Fibroblast of gingiva (primary cell): ENCODE results near the gene TRMU.

Experiments
- DNase-seq: peaks from one replicate; pipeline ENCODE4 v3.0.0-alpha.2; 2011; ENCODE audit warnings: low read depth

TRMU gene

DNA sequence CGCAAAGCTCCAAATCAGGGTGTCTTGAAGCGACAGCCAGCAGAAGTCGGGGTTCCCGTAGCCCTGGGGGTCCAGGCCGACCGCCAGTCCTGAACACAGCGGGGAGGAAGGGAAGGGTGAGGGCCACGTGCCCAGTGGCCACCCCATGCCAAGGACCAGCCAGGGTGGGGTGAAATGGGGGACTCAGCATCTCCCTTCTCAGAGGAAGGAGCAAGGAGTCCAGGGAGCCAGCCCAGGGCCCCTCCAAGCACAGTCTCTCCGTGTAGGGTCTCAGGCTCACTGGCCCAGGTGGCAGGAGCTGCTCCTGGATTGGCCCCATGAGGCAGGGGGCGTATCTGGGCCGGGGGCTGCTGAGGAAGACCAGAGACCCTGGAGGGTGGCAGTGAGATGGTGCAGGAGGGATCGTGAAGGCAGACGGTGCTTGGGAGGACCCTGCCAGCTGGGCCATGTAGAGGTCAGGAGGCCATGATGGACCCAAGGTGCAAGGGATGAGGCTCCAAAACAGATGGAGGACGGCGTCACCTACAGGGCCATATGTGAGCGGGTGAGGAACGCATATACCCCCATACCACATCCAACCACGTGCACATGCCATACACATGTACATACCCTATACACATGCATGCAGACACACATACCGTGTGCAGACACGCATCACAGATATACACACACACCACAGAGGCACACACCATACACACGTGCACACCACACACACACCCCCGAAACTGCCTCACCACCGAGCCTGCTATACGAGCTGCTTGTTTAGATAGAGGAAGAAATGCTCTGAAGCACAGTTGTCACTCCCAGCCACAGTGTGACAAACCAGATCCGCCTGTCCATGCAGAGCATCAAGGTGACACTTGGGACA, 34.4 kb downstream of the TRMU start:
- no peak for DNase-seq

DNA sequence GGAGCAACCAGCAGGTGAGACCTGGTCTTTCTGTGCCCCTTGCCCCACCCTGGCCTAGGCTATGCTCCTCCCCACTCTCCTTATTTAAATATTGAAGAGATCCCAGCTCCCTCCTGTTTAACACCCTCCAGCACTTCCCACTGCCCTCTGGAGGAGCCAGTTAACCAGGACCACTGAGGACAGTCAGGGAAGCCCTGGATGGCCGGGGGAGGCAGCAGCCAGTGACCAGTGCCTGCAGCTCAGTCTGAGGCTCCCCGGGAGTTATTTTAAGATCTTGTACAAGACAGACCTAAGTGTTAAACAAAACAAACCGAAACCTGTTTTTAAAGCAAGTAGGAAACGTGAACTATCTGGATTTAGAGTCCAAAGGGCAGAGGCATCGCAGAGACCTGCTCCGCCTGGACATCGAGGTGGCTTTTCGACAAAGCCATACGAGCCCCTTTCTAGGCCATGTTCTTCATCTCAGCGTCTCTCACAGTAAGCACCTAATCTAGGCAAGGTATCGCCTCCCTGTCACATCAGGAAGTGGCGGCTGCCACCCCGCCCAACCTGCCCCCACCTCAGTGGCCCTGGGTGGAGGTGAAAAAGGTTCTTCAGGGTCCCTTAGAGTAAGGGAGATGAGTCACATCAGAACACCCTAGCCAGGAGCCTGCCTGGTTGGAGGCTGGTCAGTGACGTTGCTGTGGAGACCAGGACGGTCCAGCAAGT, 35.2 kb downstream of the TRMU start:
- no peak for DNase-seq

DNA sequence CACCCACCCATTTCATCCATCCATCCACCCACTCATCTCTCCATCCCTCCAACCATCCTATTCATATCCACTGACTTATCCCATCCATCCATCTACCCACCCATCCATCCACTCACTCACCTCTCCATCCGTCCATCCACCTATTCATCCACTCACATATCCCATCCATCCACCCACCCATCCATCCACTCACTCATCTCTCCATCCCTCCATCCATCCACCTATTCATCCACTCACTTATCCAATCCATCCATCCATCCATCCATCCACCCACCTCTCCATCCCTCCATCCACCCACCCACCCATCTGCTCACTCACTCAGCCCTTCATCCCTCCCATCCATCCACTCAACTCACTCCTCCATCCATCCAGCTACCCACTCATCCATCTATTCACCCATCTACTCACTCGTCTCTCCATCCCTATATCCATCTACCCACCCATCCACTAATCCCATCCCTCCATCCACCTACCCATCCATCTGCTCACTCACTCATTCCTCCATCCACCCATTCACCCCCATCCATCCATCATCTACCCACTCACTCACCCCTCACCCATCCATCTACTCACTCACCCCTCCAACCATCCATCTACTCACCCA, 36.2 kb downstream of the TRMU start:
- no peak for DNase-seq

DNA sequence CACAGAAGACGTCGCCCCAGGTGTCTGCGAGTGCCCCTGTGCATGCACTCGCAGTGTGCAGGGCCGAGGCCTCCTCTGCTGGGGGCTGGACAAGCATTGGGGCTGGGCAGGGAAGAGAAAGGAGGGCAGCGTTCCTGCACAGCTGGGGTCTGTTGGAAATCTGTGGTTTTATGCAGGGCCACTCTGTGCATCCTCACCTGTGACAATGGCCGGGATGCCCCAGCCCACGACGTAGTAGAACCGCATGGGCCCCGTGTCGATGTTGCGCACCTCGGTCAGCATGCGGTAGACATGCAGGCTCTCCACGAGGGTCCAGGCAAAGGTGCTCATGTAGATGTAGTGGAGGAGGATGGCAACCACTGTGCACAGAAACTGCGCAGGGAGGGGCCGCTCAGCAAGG, 37.2 kb downstream of the TRMU start:
- DNase-seq = no peak

DNA sequence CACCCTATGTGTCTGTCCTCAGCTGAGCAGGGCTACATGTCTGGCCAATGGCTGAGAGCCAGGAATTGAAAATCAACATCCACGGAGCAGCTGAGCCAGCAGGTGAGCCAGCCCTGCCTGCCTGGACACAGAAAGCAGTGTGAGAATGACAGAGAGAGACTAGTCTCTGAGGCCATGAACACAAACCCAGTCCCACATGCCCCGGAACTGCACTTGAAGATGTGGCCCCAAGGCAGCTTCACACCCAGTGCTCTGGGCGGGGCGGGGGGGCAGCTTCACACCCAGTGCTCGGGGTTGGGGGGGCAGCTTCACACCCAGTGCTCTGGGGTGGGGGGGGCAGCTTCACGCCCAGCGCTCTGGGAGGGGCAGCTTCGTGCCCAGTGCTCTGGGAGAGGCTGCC, 37.6 kb downstream of the TRMU start:
- no peak for DNase-seq

DNA sequence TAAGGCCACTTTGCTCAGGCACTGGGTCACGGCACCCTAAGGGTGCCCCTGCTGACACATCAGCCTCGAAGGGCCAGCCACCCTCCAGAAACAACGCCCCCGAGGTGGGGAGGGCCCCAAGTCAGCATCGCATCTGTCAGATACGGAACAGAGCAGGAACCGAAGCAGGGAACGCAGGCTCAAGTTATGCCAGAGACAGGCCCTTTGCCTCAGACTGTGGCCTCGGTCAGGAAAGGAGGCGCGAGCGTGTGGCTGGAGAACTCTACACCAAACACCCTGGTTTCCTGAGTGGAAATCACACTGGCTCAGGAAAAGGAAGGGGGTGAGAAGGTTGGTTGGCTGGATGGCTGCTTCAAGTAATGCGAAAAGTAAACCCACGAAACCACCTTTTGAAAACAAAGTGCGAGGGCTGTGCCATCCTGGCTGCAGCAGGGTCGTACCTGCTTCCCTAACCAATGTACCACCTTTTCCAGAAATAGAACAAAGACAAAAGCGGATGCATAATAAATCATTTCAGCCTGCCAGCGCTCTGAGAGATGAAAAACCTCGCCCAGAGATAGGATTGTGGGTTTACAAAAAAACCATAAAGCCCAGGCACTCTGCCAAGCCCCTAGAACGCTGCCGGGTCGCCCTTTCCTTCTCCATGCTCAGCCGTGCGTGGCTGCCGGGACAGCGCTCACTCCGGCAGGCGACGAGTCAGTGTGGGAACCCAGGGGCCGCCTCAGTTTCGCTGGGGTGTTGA, 38.6 kb downstream of the TRMU start:
- no peak for DNase-seq

DNA sequence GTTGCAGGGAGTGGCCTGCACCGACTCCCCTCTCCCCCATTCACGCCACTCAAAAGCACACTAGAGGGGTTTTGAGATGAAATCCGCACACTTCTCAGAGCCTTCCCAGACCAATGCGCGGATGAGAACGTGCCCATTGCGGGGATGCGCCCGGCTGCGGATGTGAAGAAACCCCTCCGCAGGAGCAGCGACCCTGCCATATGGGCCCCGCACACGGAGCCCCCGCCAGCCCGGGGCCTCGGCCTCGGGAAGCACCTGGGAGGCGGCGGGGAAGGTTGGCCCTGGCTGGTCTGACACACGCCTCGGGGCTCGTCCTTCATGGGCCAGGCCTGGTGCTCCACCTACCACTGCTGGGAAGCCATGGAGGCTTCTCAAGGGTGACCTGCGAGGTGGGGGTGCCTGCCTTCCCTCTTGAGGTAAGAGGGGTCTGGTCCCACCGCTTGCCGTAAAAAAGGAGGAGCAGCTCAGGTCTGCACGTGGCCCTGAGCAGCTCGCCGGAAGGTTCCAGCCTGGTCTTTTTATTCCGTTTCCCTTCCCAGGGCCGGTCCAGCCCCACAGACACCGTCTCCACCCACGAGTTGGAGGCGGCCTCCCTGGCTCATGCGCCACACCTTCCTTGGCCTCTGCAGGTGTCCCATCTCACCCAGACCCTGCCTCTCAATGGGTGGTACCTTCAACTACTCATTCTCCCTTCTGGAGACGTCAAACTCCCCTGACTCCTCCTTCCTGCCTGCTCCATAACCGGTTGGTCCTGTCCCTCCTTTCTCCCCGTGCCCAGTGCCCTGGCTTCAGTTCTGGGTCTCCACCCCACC, 39.4 kb downstream of the TRMU start:
- DNase-seq = no peak

DNA sequence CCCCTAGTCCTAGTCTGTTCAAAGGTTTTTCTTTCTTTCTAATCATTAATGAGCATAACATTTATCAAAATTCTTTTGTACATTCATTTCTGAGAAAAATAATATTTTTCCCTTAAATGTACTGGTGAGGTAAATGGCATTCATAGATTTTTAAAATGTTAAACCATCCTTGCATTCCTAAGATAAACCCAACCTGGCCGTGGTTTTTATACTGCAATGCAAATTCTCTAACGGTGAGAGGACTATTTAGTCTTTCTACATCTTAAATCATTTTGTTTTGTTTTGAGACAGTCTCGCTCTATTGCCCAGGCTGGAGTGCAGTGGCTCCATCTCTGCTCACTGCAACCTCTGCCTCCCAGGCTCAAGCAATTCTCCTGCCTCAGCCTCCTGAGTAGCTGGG, 40.6 kb downstream of the TRMU start:
- DNase-seq = no peak

DNA sequence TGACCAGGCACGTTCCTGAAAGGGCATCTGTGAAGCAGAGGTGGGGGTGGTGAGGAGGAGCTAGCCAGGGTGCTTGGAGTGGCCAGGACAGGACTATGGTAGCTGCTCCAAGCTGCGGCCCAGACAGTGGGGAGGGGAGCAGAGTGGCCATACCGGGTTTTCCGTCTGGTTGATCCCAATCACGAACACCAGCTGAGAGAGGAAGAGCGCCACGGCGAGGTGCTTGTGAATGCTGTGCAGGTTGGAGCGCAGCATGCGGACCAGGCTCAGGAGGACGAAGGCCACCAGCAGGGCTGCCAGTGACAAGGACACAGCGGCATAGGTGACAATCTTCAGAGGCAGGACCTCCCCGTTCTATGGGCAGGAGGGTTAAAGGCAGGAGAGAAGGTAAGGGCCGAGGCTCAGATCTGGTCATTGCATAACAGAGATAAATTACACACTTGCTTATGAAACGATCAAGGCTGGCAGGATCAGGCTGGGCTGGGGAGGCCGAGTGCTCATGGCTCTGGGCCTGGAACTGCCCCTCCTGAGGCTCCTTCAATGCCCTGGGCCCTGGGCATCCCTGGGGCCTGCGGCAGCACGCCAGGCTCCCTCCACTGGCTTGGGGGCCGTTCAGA, 41.5 kb downstream of the TRMU start:
- no peak for DNase-seq

DNA sequence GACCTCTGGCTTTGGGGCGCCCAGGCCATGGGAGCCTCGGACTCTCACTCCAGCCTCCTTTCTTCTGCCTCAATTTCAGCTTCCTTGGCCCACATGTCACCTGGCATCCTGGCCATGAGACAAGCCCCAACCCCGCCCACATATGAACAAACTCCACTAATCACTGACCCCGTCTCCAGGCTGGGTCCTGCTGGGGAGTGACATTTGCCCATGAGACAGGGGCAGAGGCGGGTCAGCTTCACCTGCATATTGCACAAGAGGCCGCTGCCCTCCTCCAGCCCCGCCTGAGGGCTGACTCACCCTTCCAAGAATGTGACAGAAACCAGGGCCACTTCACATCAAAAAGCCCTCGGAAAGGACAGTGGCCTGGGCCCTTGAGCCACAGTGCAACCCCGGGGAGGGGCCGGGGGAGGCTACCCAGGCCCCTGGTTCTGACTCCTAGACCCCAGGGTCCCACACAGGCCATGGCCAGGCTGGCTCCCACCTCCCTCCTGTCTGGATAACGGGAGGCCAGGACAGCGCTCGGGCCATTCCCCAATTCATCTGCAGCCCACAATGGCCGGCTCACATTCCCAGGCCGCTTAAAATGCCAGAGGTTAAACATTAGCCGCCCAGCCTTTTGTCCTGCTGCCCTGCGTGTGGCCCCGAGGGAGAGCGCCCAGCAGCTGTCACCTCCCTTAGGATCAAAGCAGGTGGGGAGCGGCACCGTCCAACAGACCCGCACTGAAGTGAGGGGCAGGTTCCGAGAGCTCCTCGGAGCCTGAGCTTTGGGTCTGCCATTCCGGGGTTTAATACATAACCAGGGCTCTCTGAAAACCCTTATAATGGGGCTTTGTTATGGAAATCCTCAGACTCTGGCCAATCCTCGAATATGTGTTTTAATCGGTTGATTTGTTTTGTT, 42.3 kb downstream of the TRMU start:
- DNase-seq = no peak

DNA sequence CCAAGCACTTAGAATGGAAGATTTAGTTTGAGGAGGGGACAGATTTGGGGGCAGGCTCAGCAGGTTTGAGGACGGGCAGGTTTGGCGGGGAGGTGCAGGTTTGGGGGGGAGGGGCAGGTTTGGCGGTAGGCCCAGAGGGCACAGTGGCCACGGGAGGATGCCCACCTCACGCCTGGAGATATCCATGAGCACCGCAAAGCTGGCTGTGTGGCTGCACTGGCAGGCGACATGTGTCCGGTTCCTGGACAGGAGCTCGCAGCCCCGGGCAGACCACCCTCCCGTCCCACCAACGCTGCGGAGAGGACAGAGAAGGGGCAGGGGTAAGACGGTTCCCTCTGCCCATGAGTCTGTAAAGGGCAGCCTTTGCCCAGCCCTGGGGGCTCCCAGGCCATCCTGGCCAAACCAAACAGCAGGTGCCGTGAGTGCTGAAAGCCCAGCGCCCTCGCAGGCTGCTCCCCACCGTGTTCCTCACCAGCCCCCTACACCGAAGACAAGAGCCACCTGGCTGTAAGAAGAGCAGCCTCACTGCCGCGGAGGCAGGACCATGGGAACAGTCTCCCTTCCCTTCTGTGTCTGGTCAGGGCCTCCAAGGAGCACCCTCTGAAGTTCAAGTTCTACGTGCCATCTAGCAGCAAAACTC, 43.0 kb downstream of the TRMU start:
- no peak for DNase-seq

DNA sequence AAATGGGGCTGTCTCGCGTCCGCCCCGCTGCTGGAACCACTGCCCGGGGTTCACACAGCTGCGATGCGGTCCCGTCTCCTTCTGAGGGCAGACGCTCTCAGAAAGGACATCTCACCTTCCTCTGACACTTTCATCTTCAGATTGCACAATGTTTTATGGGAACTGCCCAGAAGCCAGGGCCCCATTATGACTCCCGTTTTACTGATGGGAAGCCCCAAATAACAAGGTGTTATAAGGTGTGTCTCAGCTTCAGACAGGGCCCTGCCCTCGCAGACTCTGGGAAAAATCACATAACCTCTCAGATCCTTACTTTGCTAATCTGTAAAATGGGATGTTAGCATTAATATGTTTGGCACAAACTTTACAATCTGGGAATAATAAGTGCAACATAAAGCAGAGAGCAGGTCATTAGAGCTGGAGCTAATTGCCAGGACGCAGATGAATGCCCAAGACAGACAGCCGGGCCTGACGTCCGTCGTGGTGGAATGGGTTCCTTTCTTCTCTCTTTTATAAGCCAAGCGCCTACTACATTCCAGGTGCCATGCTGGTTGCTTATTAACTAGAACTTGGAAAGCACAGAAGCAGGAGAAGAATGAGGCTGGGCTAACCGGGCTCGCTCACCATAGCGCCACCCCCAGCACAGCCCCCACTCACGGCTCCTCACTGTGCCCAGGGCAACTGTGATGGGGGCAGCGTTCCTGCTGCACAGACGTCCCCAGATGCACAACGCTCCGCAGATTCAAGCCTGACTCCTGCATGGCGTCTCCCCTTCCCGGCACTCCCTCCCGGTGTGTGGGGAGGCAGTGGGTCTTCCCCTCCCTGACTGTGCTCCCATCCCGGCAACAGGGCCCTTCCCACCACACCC, 43.8 kb downstream of the TRMU start:
- no peak for DNase-seq

DNA sequence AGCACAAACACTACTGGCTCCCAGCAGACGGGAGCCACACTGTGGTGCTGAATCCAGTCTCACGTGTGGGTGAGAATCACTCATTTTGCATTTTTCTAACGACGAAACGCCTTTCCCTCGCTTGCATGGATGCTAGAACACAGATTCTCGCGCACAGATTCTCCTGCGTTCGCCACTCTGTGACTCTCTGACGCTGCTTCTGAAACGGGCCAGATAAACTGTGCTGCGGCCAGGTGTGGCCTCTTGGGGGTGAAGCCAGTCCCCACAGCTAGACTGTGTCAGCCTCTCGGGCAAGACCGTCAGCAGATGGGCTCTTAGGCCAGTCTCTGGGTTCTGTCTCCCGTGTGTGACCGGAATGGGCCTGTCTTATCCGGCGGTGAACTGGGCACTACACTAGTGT, 44.6 kb downstream of the TRMU start:
- no peak for DNase-seq

DNA sequence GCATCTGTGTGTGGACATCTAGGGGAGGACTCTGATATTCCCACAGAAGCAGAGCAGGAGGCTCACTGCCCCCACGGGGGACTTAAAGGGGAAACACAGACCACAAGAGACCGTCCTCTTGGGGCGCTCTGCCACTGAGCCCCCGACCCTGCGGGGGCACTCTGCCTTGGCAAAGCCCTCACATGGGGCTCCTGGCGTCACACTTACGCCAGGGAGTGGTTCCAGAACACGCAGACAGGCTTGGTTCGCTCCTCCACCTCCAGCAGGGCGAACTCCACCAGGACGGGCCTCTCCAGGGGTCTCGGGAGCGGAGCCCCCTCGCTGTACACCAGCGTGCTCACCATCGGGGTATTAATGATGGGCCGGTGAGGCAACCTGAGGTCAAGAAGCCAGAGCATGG, 45.1 kb downstream of the TRMU start:
- no peak for DNase-seq

DNA sequence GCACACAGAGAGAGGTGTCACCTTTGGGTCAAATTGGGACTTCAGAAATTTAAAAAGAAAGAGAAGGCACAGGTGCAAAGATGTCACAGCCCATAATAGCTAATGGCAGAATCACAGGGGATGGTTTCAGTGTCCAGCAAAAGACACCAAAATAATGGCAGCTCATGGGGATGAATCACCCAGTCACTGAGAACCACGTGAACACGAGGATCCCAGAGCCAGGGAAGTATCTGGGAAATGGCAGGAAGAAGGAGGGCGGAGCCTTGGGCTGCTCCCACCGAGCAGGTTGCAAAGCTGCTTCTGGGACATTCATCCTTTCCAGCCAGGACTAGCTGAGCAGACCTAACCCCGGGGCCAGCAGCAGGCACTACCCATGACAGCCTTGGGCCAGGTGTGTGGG, 45.6 kb downstream of the TRMU start:
- DNase-seq = no peak

DNA sequence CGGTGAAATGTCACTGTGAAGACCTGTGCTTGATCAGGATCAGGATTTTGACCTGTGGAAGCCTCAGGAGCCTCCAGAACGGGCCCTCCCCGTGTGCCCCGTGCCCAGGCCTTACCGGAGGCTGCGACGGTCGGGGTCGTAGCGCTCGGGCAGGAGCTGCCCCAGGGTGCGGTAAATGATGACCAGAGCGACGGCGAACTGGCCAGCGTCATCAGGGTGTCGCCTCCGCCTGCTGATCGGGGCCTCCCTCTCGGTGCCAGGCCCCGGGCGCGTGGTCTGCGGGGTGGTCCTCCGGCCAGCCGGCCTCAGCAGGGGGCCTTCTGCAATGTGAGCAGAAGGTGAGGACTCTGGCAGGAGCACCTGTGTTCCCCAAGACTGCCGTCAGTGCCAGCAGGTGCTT, 46.2 kb downstream of the TRMU start:
- no peak for DNase-seq

DNA sequence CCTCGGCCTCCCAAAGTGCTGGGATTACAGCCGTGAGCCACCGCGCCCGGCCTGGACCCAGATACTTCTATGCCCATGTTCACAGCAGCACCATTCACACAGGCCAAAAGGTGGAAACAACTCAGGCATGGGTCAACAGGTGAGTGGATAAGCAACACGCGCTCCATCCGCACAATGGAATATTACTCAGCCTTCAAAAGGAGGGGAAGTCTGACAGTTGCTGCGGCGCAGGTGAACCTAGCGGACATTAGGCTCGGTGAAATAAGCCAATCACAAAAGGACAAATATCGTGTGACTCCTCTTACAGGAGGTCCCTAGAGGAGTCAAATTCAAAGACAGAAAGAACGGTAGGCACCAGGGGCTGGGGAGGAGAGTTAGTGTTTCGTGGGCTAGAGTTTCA, 47.0 kb downstream of the TRMU start:
- DNase-seq = no peak

DNA sequence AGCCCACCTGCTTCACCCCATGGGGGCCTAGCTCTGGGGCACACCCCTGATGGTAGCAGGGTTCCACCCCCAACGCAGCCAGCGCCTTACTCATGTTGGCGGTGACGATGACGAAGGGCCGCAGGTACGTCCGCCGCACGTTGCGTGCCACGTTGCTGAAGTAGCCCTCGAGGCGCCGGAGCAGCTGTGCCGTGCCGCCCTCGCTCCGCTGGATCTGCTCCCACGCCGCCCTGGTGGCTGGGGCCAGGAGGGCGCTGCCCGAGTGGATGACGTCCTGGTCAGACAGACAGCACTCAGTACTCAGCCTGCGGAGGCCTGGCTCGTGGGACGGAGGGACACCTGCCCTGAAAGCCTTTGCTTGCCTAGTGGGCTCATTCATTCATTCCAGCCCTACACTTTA, 50.8 kb downstream of the TRMU start:
- no peak for DNase-seq

DNA sequence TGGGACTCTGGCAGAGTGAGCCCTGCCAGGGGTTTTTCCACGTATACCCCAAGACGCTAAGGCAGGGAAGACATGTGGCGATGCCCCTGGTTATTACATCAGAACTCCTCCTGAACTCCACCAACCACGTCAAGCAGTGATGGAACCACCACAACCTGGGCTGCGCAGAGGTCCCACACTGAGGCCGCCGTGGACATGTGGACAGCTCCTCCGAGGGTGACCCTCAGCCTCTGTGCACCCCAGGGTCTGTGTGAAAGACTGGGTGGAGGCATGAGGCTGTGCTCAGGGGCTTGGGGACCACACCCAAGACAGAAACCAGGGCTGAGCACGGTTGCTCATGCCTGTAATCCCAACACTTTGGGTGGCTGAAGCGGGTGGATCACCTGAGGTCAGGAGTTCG, 52.2 kb downstream of the TRMU start:
- DNase-seq = no peak
